ENCODE data around the gene LRRC9.

- TF ChIP-seq CTCF (IDR thresholded peaks at IDR 0.05) = no peak
- TF ChIP-seq POLR2A (IDR thresholded peaks at IDR 0.05) = no peak
Measured at GRCh38 chr14:59926534-59926933, 6.6 kb downstream of the LRRC9 start.
